HEK293 (cell line): ENCODE measurements around the gene CIART.

Source experiments
- BCL11A ChIP-seq: fragments of 450-650 bp; formaldehyde crosslinking; IDR thresholded peaks from 2 replicates; pipeline ENCODE4 v1.5.1; 2016; ENCODE audit warnings: low read depth, missing biosample characterization, missing genetic modification characterization
- GFI1B ChIP-seq: fragments of 450-650 bp; formaldehyde crosslinking; IDR thresholded peaks from 2 replicates; pipeline ENCODE4 v1.5.1; 2016; ENCODE audit warnings: missing biosample characterization, missing genetic modification characterization
- KLF16 ChIP-seq: fragments of 450-650 bp; formaldehyde crosslinking; IDR thresholded peaks from 2 replicates; pipeline ENCODE4 v1.5.1; 2017; ENCODE audit warnings: missing biosample characterization, missing genetic modification characterization
- KLF8 ChIP-seq: fragments of 450-650 bp; formaldehyde crosslinking; IDR thresholded peaks from 2 replicates; pipeline ENCODE4 v1.5.1; 2016; ENCODE audit warnings: missing biosample characterization, missing genetic modification characterization
- MYNN ChIP-seq: fragments of 450-650 bp; formaldehyde crosslinking; IDR thresholded peaks from 2 replicates; pipeline ENCODE4 v1.5.1; 2016; ENCODE audit warnings: missing biosample characterization, missing genetic modification characterization, borderline replicate concordance
- RBAK ChIP-seq: fragments of 450-650 bp; formaldehyde crosslinking; IDR thresholded peaks from 2 replicates; pipeline ENCODE4 v1.5.1; 2016; ENCODE audit warnings: missing biosample characterization, missing genetic modification characterization
- TRIM28 ChIP-seq: IDR thresholded peaks from 2 replicates; pipeline ENCODE4 v1.6.1; 2011; ENCODE audit warnings: low read length, control low read depth, borderline replicate concordance
- ZFHX2 ChIP-seq: fragments of 450-650 bp; formaldehyde crosslinking; conservative IDR thresholded peaks from 2 replicates; pipeline ENCODE4 v1.5.1; 2016; ENCODE audit warnings: missing biosample characterization, missing genetic modification characterization
- ZFP41 ChIP-seq: fragments of 450-650 bp; formaldehyde crosslinking; IDR thresholded peaks from 2 replicates; pipeline ENCODE4 v1.5.1; 2016; ENCODE audit warnings: missing biosample characterization, missing genetic modification characterization, borderline replicate concordance
- ZNF112 ChIP-seq: fragments of 450-650 bp; formaldehyde crosslinking; IDR thresholded peaks from 2 replicates; pipeline ENCODE4 v1.5.0; 2017; ENCODE audit warnings: missing biosample characterization, missing genetic modification characterization
- ZNF175 ChIP-seq: fragments of 450-650 bp; formaldehyde crosslinking; IDR thresholded peaks from 2 replicates; pipeline ENCODE4 v1.5.1; 2016; ENCODE audit warnings: missing biosample characterization, missing genetic modification characterization
- ZNF184 ChIP-seq: fragments of 450-650 bp; IDR thresholded peaks from 2 replicates; pipeline ENCODE4 v1.5.1; 2018; ENCODE audit warnings: missing biosample characterization, mild to moderate bottlenecking, missing genetic modification characterization
- ZNF23 ChIP-seq: fragments of 450-650 bp; formaldehyde crosslinking; IDR thresholded peaks from 2 replicates; pipeline ENCODE4 v1.5.1; 2016; ENCODE audit warnings: missing biosample characterization, missing genetic modification characterization, borderline replicate concordance
- ZNF48 ChIP-seq: fragments of 450-650 bp; formaldehyde crosslinking; IDR thresholded peaks from 2 replicates; pipeline ENCODE4 v1.5.1; 2016; ENCODE audit warnings: missing biosample characterization, missing genetic modification characterization
- ZNF560 ChIP-seq: fragments of 450-650 bp; formaldehyde crosslinking; IDR thresholded peaks from 2 replicates; pipeline ENCODE4 v1.5.1; 2017; ENCODE audit warnings: missing biosample characterization, missing genetic modification characterization, borderline replicate concordance
- TF ChIP-seq, protein P1 (sequence below): fragments of 450-650 bp; formaldehyde crosslinking; IDR thresholded peaks from 2 replicates; pipeline ENCODE4 v1.5.1; 2017; ENCODE audit warnings: missing biosample characterization, missing genetic modification characterization
- TF ChIP-seq, protein P2 (sequence below): fragments of 450-650 bp; formaldehyde crosslinking; IDR thresholded peaks from 2 replicates; pipeline ENCODE4 v1.5.1; 2016; ENCODE audit warnings: missing biosample characterization, missing genetic modification characterization
- TF ChIP-seq, protein P3 (sequence below): fragments of 450-650 bp; formaldehyde crosslinking; IDR thresholded peaks from 2 replicates; pipeline ENCODE4 v1.5.1; 2016; ENCODE audit warnings: missing biosample characterization, missing genetic modification characterization
- TF ChIP-seq, protein P4 (sequence below): fragments of 450-650 bp; formaldehyde crosslinking; IDR thresholded peaks from 2 replicates; pipeline ENCODE4 v1.5.1; 2016; ENCODE audit warnings: missing biosample characterization, missing genetic modification characterization, low read depth
- TF ChIP-seq, protein P5 (sequence below): fragments of 450-650 bp; formaldehyde crosslinking; IDR thresholded peaks from 2 replicates; pipeline ENCODE4 v1.5.1; 2016; ENCODE audit warnings: missing biosample characterization, missing genetic modification characterization
- TF ChIP-seq, protein P6 (sequence below): fragments of 450-650 bp; formaldehyde crosslinking; IDR thresholded peaks from 2 replicates; pipeline ENCODE4 v1.5.1; 2016; ENCODE audit warnings: missing biosample characterization, missing genetic modification characterization, borderline replicate concordance
- TF ChIP-seq, protein P7 (sequence below): fragments of 450-650 bp; formaldehyde crosslinking; IDR thresholded peaks from 2 replicates; pipeline ENCODE4 v1.5.1; 2017; ENCODE audit warnings: missing biosample characterization, missing genetic modification characterization

The CIART gene

DNA sequence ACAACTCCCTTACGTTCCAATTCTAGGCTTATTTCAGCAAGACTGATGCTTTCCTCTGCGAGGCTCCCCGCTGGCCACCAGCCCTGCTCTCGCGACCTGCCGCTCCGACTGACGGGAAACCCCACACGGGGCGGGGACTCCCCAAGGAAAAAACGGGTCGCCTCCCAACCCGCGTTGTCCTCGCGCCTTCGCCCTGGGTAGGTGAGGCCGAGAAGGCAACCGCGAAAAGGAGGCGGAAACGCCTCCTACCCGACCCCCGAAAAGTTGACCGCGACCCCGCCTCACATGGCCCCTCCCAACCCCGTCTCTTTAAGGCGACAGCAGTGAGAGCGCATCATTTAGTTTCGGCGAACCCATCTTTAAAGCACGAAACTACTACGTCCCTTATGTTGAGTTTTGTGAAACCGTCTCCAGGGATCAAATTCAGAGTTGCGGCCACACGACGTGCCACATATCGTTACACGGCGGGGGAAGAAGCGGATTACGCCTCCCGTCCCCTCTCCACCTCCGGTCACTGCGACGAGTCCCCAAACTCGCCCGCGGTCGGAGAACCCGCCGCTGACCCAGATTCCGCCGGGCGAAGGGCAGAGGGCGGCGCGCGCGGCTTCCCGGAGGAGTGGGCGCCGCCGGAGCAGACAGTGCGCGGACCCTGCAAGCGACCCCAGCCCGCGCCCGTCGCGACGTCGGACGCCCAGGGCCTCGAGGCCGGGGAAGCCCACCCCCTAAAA, 47.6 kb upstream of the CIART start (continued):
- TF ChIP-seq KLF16 (tag by site-specific recombination): peak; percentile 44; the same call in 1 of the 2 replicates
- TF ChIP-seq ZNF112 (tag by site-specific recombination): no peak
- TF ChIP-seq ZNF560 (tag by site-specific recombination): no peak
- TF ChIP-seq KLF8 (tag by site-specific recombination): peak; percentile 86
- TF ChIP-seq ZNF184 (tag by site-specific recombination): no peak
- 0 out of 2 replicates have a peak, but pooled peaks have one; percentile 38 for TF ChIP-seq TRIM28
- TF ChIP-seq, protein P1, sequence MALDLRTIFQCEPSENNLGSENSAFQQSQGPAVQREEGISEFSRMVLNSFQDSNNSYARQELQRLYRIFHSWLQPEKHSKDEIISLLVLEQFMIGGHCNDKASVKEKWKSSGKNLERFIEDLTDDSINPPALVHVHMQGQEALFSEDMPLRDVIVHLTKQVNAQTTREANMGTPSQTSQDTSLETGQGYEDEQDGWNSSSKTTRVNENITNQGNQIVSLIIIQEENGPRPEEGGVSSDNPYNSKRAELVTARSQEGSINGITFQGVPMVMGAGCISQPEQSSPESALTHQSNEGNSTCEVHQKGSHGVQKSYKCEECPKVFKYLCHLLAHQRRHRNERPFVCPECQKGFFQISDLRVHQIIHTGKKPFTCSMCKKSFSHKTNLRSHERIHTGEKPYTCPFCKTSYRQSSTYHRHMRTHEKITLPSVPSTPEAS (tag by site-specific recombination): no peak
- TF ChIP-seq GFI1B (tag by site-specific recombination): no peak
- no peak for TF ChIP-seq ZFHX2 (tag by site-specific recombination)
- no peak for TF ChIP-seq BCL11A (tag by site-specific recombination)
- TF ChIP-seq, protein P2, sequence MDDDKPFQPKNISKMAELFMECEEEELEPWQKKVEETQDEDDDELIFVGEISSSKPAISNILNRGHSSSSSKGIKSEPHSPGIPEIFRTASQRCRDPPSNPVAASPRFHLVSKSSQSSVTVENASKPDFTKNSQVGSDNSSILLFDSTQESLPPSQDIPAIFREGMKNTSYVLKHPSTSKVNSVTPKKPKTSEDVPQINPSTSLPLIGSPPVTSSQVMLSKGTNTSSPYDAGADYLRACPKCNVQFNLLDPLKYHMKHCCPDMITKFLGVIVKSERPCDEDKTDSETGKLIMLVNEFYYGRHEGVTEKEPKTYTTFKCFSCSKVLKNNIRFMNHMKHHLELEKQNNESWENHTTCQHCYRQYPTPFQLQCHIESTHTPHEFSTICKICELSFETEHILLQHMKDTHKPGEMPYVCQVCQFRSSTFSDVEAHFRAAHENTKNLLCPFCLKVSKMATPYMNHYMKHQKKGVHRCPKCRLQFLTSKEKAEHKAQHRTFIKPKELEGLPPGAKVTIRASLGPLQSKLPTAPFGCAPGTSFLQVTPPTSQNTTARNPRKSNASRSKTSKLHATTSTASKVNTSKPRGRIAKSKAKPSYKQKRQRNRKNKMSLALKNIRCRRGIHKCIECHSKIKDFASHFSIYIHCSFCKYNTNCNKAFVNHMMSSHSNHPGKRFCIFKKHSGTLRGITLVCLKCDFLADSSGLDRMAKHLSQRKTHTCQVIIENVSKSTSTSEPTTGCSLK (tag by site-specific recombination): no peak
- no peak for TF ChIP-seq ZNF175 (tag by site-specific recombination)
- TF ChIP-seq RBAK (tag by site-specific recombination): no peak
- TF ChIP-seq, protein P3, sequence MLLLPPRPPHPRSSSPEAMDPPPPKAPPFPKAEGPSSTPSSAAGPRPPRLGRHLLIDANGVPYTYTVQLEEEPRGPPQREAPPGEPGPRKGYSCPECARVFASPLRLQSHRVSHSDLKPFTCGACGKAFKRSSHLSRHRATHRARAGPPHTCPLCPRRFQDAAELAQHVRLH (tag by site-specific recombination): no peak
- no peak for TF ChIP-seq MYNN (tag by site-specific recombination)
- TF ChIP-seq ZNF23 (tag by site-specific recombination): no peak
- TF ChIP-seq ZFP41 (tag by site-specific recombination): no peak
- TF ChIP-seq, protein P4, sequence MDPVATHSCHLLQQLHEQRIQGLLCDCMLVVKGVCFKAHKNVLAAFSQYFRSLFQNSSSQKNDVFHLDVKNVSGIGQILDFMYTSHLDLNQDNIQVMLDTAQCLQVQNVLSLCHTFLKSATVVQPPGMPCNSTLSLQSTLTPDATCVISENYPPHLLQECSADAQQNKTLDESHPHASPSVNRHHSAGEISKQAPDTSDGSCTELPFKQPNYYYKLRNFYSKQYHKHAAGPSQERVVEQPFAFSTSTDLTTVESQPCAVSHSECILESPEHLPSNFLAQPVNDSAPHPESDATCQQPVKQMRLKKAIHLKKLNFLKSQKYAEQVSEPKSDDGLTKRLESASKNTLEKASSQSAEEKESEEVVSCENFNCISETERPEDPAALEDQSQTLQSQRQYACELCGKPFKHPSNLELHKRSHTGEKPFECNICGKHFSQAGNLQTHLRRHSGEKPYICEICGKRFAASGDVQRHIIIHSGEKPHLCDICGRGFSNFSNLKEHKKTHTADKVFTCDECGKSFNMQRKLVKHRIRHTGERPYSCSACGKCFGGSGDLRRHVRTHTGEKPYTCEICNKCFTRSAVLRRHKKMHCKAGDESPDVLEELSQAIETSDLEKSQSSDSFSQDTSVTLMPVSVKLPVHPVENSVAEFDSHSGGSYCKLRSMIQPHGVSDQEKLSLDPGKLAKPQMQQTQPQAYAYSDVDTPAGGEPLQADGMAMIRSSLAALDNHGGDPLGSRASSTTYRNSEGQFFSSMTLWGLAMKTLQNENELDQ (tag by site-specific recombination): no peak
- TF ChIP-seq, protein P5, sequence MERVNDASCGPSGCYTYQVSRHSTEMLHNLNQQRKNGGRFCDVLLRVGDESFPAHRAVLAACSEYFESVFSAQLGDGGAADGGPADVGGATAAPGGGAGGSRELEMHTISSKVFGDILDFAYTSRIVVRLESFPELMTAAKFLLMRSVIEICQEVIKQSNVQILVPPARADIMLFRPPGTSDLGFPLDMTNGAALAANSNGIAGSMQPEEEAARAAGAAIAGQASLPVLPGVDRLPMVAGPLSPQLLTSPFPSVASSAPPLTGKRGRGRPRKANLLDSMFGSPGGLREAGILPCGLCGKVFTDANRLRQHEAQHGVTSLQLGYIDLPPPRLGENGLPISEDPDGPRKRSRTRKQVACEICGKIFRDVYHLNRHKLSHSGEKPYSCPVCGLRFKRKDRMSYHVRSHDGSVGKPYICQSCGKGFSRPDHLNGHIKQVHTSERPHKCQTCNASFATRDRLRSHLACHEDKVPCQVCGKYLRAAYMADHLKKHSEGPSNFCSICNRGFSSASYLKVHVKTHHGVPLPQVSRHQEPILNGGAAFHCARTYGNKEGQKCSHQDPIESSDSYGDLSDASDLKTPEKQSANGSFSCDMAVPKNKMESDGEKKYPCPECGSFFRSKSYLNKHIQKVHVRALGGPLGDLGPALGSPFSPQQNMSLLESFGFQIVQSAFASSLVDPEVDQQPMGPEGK (tag by site-specific recombination): peak; percentile 98
- TF ChIP-seq, protein P6, sequence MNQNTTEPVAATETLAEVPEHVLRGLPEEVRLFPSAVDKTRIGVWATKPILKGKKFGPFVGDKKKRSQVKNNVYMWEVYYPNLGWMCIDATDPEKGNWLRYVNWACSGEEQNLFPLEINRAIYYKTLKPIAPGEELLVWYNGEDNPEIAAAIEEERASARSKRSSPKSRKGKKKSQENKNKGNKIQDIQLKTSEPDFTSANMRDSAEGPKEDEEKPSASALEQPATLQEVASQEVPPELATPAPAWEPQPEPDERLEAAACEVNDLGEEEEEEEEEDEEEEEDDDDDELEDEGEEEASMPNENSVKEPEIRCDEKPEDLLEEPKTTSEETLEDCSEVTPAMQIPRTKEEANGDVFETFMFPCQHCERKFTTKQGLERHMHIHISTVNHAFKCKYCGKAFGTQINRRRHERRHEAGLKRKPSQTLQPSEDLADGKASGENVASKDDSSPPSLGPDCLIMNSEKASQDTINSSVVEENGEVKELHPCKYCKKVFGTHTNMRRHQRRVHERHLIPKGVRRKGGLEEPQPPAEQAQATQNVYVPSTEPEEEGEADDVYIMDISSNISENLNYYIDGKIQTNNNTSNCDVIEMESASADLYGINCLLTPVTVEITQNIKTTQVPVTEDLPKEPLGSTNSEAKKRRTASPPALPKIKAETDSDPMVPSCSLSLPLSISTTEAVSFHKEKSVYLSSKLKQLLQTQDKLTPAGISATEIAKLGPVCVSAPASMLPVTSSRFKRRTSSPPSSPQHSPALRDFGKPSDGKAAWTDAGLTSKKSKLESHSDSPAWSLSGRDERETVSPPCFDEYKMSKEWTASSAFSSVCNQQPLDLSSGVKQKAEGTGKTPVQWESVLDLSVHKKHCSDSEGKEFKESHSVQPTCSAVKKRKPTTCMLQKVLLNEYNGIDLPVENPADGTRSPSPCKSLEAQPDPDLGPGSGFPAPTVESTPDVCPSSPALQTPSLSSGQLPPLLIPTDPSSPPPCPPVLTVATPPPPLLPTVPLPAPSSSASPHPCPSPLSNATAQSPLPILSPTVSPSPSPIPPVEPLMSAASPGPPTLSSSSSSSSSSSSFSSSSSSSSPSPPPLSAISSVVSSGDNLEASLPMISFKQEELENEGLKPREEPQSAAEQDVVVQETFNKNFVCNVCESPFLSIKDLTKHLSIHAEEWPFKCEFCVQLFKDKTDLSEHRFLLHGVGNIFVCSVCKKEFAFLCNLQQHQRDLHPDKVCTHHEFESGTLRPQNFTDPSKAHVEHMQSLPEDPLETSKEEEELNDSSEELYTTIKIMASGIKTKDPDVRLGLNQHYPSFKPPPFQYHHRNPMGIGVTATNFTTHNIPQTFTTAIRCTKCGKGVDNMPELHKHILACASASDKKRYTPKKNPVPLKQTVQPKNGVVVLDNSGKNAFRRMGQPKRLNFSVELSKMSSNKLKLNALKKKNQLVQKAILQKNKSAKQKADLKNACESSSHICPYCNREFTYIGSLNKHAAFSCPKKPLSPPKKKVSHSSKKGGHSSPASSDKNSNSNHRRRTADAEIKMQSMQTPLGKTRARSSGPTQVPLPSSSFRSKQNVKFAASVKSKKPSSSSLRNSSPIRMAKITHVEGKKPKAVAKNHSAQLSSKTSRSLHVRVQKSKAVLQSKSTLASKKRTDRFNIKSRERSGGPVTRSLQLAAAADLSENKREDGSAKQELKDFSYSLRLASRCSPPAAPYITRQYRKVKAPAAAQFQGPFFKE (tag by site-specific recombination): no peak
- no peak for TF ChIP-seq ZNF48 (tag by site-specific recombination)
- TF ChIP-seq, protein P7, sequence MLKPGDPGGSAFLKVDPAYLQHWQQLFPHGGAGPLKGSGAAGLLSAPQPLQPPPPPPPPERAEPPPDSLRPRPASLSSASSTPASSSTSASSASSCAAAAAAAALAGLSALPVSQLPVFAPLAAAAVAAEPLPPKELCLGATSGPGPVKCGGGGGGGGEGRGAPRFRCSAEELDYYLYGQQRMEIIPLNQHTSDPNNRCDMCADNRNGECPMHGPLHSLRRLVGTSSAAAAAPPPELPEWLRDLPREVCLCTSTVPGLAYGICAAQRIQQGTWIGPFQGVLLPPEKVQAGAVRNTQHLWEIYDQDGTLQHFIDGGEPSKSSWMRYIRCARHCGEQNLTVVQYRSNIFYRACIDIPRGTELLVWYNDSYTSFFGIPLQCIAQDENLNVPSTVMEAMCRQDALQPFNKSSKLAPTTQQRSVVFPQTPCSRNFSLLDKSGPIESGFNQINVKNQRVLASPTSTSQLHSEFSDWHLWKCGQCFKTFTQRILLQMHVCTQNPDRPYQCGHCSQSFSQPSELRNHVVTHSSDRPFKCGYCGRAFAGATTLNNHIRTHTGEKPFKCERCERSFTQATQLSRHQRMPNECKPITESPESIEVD (tag by site-specific recombination): no peak
